ENCODE measurements around the gene PRMT5.

PRMT5 gene

GRCh38 chr14:22896356-22896755 is 32.8 kb downstream of the PRMT5 start:
- DNase-seq: no peak

GRCh38 chr14:22895402-22895801 is 33.8 kb downstream of the PRMT5 start:
- no peak for DNase-seq

DNA sequence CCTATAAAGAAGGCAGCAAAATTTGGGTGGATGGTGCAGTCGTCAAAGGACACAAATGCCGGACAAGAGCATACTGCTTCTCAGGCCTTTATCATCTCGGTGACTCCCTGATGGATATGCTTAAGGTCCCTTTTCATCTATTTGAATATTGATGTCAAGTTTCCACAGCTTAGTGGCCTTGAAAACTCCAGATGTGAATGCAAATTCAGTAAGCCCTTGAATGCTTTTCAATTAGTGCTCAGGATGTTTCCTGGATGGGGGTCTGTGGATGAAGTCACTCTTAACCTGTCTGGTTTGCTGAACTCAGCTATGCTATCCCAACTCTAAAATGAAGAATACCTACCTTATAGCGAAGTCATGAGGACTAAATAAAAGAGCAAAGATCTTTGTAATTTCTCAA is 35.5 kb downstream of the PRMT5 start:
- no peak for DNase-seq

DNA sequence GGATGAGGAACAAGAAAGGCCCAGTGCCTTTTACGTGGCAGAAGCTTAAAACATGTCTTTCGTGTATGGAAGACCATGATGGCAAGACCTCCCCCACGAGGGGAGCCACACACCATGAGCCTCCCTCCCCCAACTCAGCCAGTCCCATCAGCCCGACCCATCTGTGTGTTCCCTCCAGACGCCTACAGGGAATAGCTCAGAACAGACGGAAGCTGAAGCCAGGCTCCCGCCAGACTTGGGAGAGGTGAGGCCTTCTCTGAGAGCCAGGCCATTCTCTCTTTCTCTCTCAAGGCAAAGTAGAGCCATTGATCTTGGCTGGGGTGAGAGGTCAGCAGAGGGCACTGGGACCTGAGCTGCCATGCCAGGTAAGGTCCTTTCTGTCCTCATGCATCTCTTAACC is 36.7 kb downstream of the PRMT5 start:
- no peak for DNase-seq

- no peak for DNase-seq
Measured at GRCh38 chr14:22890416-22890815, 38.8 kb downstream of the PRMT5 start.

GRCh38 chr14:22888662-22889061 is 40.5 kb downstream of the PRMT5 start:
- DNase-seq: no peak

GRCh38 chr14:22887990-22888378 is 41.2 kb downstream of the PRMT5 start:
- peak; percentile 17 for DNase-seq

- DNase-seq: peak; percentile 96
Measured at GRCh38 chr14:22887260-22887989, 41.8 kb downstream of the PRMT5 start.

DNA sequence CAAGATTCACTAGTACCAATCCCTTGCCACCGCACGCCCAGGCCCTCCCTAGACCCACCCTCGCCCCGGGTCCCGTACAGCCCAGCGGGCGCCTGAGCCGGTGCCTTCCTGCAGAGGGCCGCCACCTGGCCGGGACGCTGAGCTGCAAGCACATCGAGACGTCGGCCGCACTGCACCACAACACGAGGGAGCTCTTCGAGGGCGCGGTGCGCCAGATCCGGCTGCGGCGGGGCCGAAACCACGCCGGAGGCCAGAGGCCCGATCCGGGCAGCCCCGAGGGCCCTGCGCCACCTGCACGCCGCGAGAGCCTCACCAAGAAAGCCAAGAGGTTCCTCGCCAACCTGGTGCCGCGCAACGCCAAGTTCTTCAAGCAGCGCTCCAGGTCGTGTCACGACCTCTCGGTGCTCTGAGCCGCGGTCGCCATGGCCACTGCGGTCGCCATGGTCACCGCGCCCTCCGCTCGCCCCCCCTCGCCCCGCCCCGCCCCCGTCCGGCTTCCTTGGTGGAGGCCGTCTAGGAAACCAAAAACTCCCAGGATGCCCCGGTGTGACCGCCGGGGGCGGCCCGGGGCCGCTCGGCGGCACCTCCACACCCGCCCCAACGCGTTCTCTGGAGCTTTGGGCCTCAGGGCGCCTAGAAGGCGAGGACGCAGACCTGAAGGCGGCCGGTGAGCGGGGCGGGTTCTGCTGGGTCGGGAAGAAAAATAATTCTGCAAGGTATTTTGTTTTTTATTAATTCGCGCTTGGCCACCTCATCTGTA is 42.5 kb downstream of the PRMT5 start:
- DNase-seq: peak; percentile 88

- no peak for DNase-seq
Measured at GRCh38 chr14:22885975-22886374, 43.2 kb downstream of the PRMT5 start.

DNA sequence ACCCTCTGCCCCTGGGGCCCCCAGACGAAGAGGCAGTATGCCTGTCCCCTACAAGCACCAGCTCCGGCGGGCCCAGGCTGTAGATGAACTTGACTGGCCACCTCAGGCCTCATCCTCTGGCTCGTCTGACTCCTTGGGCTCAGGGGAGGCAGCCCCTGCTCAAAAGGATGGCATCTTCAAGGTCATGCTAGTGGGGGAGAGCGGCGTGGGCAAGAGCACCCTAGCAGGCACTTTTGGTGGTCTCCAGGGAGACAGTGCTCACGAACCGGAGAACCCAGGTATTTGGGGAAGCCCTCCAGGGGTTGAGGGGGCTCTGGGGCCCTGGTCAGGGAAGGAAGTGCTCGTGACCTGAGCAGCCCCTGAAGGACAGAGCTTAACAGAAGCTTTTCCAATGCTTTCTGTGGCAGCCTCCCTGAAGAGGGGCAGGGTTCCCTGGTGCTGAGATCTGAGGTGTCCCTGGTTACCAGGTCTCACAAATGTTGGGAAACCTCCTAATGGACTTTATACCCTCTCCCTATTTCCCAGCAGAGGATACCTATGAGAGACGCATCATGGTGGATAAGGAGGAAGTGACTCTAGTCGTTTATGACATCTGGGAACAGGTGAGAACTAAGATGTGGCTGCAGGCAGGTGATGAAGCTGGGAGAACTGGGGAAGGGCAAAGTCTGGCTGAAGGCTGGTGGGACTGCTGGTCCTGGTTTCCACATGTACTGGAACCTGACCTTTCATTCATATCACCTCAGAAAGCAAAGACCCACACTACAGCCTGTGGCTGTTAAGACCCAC is 44.2 kb downstream of the PRMT5 start:
- DNase-seq: no peak

DNA sequence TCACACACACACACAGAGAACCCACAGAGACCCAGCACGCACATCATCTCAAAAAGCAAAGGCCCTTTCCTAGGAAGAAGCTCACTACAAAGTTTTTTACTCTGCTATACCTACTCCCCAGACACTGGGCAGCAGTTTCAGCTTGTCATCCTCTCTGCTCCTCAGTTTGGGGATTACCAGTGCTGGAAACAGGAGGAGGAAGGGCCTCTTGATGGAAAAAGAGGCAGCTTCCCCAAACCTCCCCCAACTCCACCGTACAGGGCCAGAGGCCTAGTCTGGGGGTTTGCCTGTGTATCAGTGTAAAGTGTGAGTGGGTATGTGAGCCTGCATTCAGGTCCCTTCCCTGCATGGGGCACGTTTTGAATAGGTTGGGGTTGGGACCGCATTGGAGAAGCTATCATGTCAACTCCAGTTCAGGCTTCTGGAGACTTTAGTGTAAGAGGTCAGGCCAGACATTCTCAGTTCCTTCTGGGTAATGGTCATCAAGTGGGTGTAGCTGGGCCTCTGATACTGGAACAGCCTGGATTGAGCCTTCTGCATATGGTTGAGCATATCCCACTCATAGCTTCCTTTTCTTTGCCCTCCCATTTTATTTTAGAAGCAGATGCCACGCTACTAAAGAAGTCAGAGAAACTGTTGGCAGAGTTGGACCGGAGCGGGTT is 45.0 kb downstream of the PRMT5 start:
- no peak for DNase-seq

DNA sequence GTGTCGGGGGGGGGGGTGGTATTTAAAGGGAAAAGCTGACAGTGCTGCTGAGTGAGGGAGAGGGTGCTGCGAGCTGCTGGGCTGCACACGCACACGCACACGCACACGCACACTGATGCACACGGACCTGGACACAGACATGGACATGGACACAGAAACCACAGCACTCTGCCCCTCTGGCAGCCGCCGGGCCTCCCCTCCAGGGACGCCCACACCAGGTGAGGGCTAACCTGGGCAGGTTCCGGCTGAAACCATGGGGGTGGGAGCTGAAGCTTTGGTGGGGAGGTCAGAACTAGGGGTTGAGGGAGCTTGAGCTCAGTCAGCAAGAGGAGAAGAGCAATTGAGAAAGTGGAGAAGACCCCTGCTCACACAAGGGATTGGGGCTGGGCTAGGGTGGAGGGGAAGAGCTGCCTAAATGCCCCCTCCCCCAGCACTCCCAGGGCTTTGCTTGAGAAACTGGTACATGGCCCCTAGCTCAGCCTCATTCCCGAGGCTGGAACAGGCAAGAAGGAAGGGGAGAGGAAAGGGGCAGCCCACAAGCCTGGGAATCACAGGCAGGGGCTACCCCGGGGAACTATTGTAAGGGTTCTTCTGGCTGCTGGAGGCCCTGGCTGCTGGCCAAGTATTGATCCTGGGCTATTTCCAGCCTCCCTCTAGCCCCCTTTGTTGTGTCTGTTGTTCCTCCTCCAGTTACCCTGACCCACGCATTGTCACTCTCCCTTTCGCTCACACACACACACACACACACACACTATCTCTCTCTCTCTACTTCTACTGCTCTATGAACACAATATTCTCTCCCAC is 45.8 kb downstream of the PRMT5 start, which contains the start of gene REM2:
TSS of gene REM2 (plus strand) at position 50 of the 804 bp plus-strand sequence. CDS start at position 116, 66 bp downstream.
- peak; percentile 88 for DNase-seq

- DNase-seq: peak; percentile 72
Measured at GRCh38 chr14:22882529-22883172, 46.5 kb downstream of the PRMT5 start.

DNA sequence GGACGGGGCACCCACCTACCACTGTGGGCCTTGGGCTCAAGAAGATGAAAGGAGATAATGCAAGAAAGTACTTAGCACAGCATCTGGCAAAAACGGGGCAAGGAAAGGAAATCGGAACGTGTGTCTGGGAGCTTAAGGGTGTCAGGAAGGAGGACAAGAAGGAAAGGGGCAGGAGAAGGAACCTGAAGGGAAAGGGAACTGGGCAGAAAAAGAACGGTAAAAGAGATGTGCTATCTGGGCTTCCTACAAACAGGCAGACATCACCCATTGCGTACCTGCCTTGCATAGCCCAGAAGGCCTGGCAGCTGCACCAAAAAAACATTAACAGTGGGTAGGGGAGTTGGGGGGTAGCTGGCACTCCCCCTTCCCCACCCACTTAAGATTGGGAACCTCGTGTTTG is 47.1 kb downstream of the PRMT5 start:
- no peak for DNase-seq

DNA sequence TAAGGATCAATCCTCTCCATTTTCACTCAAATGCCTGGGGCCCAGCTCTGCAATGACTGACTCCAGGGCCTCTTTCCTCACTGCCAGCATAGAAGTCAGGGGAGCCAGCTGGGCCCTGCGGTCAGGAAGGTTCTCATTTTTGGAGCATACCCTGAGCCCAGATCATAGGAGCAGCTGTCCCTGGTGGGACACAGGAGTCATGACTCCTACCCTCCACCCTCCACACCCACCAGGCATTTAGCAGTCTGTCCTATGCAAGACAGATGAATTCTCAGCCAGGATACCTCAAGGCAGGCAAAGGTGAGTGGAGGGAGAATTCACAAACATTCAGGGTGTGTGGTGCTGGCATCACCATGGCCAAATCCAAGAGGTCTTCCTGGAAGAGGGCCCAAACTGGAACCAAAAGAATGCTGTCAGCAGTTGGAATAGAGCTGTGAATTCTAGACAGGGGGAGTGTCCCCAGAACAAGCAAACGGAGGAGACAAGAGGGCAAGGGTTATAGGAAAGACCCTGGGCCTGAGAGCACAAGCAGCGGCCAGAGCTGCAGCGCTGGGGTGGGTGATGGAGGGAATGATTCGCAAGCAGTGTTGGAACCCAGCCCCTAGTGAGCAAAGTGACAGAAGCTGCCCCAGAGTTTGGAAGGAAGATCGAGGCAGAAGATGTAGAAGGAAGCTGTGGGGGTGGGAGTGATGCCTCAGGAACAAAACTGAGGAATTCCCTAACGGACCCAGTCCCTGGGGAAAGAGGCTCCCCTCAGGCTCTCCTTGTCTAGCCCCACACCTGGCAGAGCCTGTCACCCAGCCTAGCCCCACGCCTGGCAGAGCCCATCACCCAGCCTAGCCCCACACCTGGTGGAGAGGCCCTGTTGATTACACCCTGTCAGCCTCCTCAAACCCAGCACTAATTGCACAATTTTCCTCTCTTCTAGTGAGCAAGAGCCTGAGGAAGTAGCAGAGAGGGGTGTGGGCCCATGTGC is 50.6 kb downstream of the PRMT5 start:
- no peak for DNase-seq

DNA sequence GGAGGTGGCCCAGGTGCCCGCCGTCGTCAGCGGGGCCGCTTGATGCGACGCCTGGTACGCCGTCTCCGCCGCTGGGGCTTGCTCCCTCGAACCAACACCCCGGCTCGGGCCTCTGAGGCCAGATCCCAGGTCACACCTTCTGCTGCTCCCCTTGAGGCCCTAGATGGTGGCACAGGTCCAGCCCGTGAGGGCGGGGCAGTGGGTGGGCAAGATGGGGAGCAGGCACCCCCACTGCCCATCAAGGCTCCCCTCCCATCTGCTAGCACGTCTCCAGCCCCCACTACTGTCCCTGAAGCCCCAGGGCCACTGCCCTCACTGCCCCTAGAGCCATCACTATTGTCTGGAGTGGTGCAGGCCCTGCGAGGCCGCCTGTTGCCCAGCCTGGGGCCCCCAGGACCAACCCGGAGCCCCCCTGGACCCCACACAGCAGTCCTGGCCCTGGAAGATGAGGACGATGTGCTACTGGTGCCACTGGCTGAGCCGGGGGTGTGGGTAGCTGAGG is 52.1 kb downstream of the PRMT5 start:
- no peak for DNase-seq

DNA sequence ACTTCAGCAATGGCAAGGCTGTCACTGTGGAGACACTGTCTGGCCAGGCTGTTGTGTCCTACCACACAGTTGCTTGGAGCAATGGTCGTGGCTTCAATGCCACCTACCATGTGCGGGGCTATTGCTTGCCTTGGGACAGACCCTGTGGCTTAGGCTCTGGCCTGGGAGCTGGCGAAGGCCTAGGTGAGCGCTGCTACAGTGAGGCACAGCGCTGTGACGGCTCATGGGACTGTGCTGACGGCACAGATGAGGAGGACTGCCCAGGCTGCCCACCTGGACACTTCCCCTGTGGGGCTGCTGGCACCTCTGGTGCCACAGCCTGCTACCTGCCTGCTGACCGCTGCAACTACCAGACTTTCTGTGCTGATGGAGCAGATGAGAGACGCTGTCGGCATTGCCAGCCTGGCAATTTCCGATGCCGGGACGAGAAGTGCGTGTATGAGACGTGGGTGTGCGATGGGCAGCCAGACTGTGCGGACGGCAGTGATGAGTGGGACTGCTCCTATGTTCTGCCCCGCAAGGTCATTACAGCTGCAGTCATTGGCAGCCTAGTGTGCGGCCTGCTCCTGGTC is 53.3 kb downstream of the PRMT5 start:
- no peak for DNase-seq

DNA sequence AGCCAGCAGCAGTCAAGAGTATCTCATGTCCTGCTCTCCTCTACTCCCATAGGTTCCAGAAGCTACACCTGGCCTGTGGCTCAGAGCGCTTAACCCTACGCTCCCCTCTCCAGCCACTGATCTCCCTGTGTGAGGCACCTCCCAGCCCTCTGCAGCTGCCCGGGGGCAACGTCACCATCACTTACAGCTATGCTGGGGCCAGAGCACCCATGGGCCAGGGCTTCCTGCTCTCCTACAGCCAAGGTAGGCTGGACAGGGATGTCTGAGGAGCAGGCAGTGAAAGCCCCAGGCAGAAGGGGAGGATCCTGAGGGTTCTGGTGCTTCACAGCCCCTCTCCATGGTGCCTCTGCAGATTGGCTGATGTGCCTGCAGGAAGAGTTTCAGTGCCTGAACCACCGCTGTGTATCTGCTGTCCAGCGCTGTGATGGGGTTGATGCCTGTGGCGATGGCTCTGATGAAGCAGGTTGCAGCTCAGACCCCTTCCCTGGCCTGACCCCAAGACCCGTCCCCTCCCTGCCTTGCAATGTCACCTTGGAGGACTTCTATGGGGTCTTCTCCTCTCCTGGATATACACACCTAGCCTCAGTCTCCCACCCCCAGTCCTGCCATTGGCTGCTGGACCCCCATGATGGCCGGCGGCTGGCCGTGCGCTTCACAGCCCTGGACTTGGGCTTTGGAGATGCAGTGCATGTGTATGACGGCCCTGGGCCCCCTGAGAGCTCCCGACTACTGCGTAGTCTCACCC is 54.0 kb downstream of the PRMT5 start:
- DNase-seq: no peak

Data from NCI-H1092 treated with DMSO at 0.1 percent for 48 hours (cell line).